CD4-positive, CD25-positive, alpha-beta regulatory T cell (primary cell): ENCODE results near the gene SDCCAG8. TPM values are rescaled to one million over a fixed set of nuclear protein-coding genes. Genes with fewer than 3 reads are reported as not detected.
A peak's percentile ranks its signal among the peaks of the same experiment; 100 is the strongest.

Experiments
- ATAC-seq, 2 donors: fragments of 150-1000 bp; cut with Tn5 transposase; one replicate each; pipeline ENCODE4 v1.10.0; 2021; ENCODE audit warnings: low read depth in 2 of 2, moderate number of reproducible peaks in 2 of 2, moderate library complexity in 1 of 2
- DNase-seq, 3 donors: peaks; one replicate each; pipeline versions ENCODE4 v3.0.0 to v3.0.0-alpha.2; 2012 to 2022; ENCODE audit warnings: mixed read lengths in 1 of 3
- H3K27ac ChIP-seq: one replicate; pipeline ENCODE4 v1.7.0; 2013; ENCODE audit warnings: mild to moderate bottlenecking, low read length; ENCODE audit not compliant: insufficient read depth, poor library complexity, severe bottlenecking
- H3K27me3 ChIP-seq: one replicate; pipeline ENCODE4 v1.7.0; 2013; ENCODE audit warnings: low read length; ENCODE audit not compliant: control insufficient read depth, insufficient read depth
- H3K36me3 ChIP-seq: one replicate; pipeline ENCODE4 v1.7.0; 2013; ENCODE audit warnings: mild to moderate bottlenecking, low read length, moderate library complexity; ENCODE audit not compliant: control insufficient read depth, insufficient read depth
- H3K4me1 ChIP-seq: 2 replicates; pipeline ENCODE4 v1.7.0; 2013; ENCODE audit warnings: mild to moderate bottlenecking, low read length; ENCODE audit not compliant: insufficient read depth, control insufficient read depth, poor library complexity, severe bottlenecking
- H3K4me3 ChIP-seq: one replicate; pipeline ENCODE4 v1.7.0; 2013; ENCODE audit warnings: low read depth, mild to moderate bottlenecking, low read length, moderate library complexity
- H3K9me3 ChIP-seq, 2 experiments: 1 replicate in 1 of 2; 2 replicates in 1 of 2; pipeline ENCODE4 v1.7.0; 2013; ENCODE audit warnings: low read length in 2 of 2, mild to moderate bottlenecking in 1 of 2, moderate library complexity in 1 of 2; ENCODE audit not compliant: control insufficient read depth in 2 of 2
- H3K27ac Mint-ChIP-seq, 3 donors: one replicate each; pipeline ENCODE4 v1.8.0; 2020 to 2022; ENCODE audit warnings: mild to moderate bottlenecking in 3 of 3, mixed read lengths in 3 of 3, moderate library complexity in 2 of 3
- H3K27me3 Mint-ChIP-seq: one replicate; pipeline ENCODE4 v1.8.0; 2022; ENCODE audit warnings: mild to moderate bottlenecking, mixed read lengths
- H3K36me3 Mint-ChIP-seq: one replicate; pipeline ENCODE4 v1.8.0; 2020; ENCODE audit warnings: mixed read lengths
- H3K4me1 Mint-ChIP-seq, 4 donors: one replicate each; pipeline ENCODE4 v1.8.0; 2020 to 2022; ENCODE audit warnings: mixed read lengths in 4 of 4, mild to moderate bottlenecking in 1 of 4
- H3K4me3 Mint-ChIP-seq, 4 donors: one replicate each; pipeline ENCODE4 v1.8.0; 2020 to 2022; ENCODE audit warnings: mild to moderate bottlenecking in 4 of 4, mixed read lengths in 4 of 4, moderate library complexity in 3 of 4
- H3K9me3 Mint-ChIP-seq, 7 donors: one replicate each; pipeline ENCODE4 v1.8.0; 2020 to 2022; ENCODE audit warnings: mixed read lengths in 7 of 7, mild to moderate bottlenecking in 3 of 7, moderate library complexity in 2 of 7
- polyA plus RNA-seq, 4 donors: library from polyadenylated mRNA; unstranded; fragments of 300-500 nt; fragmentation: Illumina TruSeq; gene quantifications; one replicate each; pipeline ENCODE4 v1.2.3, GENCODE V29; 2021
- total RNA-seq: library from RNA; stranded (reverse); gene quantifications from one replicate; pipeline ENCODE4 v1.2.3, GENCODE V29; 2022

The SDCCAG8 gene
- total and polyA plus RNA-seq, 5 donors from 2014 or later = 19.4 to 28.5 (median 22.7) TPM

DNA sequence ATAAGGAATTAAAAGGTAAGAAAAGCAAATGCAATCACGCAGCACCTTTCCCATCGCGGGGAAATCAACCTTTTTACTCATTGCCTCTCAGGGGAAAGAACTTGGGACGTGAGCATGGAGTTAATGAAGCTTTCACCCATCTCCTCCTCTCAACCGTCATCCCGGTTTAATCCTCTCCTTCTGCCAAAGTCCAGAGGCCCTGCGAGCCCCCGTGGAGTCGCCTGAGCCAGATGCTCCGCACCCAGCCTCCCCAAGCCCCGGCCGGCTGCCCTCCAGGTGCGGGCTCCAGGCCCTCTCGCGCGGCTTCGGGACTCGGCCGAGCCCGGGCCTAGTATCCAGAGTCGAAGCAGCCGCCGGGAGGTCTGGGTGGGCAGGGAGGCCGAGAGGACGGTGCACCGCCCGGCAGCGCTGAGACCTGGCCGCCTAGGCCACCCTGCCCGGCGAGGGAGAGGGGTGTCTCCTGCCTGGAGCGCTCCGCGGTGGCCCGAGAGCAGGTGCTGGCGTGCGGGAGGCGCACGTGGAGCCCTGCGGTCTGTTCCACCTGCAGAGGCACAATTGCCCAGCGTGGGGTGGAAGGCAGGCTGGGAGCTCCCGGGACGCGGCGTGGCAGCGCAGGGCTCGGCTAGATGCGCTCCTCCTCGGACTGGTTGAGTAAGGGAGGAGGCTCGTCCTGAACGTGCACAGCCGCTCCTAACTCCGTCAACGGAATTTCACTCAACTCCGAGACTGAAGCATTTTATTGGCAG, 218.5 kb downstream of the SDCCAG8 start:
- peaks cover 0 to 12% (median 5%) of the 10 kb centered on the region in 4 donors for H3K4me1 Mint-ChIP-seq
- no peaks in the 10 kb centered on the region for H3K27me3 Mint-ChIP-seq
- no peak overlapping the region for H3K27ac Mint-ChIP-seq
- peaks cover 0 to 2% (median 0%) of the 10 kb centered on the region in 7 donors for H3K9me3 Mint-ChIP-seq
- ATAC-seq (no peak), DNase-seq (no peak)
- H3K9me3 ChIP-seq = no peaks in the 10 kb centered on the region
- no peaks in the 10 kb centered on the region for H3K27me3 ChIP-seq
- no peak overlapping the region for H3K4me3 ChIP-seq
- H3K27ac ChIP-seq = no peak overlapping the region
- H3K4me1 ChIP-seq = no peaks in the 10 kb centered on the region
- no peak overlapping the region for H3K4me3 Mint-ChIP-seq
- peaks cover 38% of the 10 kb centered on the region for H3K36me3 Mint-ChIP-seq
- no peaks in the 10 kb centered on the region for H3K36me3 ChIP-seq

- ATAC-seq (no peak), DNase-seq (no peak)
- Histone ChIP-seq H3K27ac (no peak overlapping the region), H3K4me1 (no peaks in the 10 kb centered on the region), H3K4me3 (no peak overlapping the region), H3K9me3 (no peaks in the 10 kb centered on the region), H3K27me3 (no peaks in the 10 kb centered on the region), H3K36me3 (no peaks in the 10 kb centered on the region)
- peaks cover 0 to 2% (median 0%) of the 10 kb centered on the region in 7 donors for H3K9me3 Mint-ChIP-seq
- H3K4me1 Mint-ChIP-seq = peaks cover 0 to 15% (median 5%) of the 10 kb centered on the region in 4 donors
- peaks cover 38% of the 10 kb centered on the region for H3K36me3 Mint-ChIP-seq
- no peak overlapping the region for H3K4me3 Mint-ChIP-seq
- no peaks in the 10 kb centered on the region for H3K27me3 Mint-ChIP-seq
- H3K27ac Mint-ChIP-seq = no peak overlapping the region
Measured at GRCh38 chr1:243474906-243475305, 219.1 kb downstream of the SDCCAG8 start.

- no peak for DNase-seq
- Histone ChIP-seq H3K4me3 (no peak overlapping the region), H3K27me3 (no peaks in the 10 kb centered on the region), H3K4me1 (no peaks in the 10 kb centered on the region), H3K9me3 (no peaks in the 10 kb centered on the region), H3K27ac (no peak overlapping the region), H3K36me3 (no peaks in the 10 kb centered on the region)
- peaks cover 34% of the 10 kb centered on the region for H3K36me3 Mint-ChIP-seq
- H3K4me3 Mint-ChIP-seq = no peak overlapping the region
- no peak for ATAC-seq
- no peak overlapping the region for H3K27ac Mint-ChIP-seq
- peaks cover 0 to 20% (median 5%) of the 10 kb centered on the region in 4 donors for H3K4me1 Mint-ChIP-seq
- H3K9me3 Mint-ChIP-seq = peaks cover 0 to 3% (median 0%) of the 10 kb centered on the region in 7 donors
- H3K27me3 Mint-ChIP-seq = no peaks in the 10 kb centered on the region
Measured at GRCh38 chr1:243475966-243476365, 220.1 kb downstream of the SDCCAG8 start.

GRCh38 chr1:243477731-243478290, 222.0 kb downstream of the SDCCAG8 start:
- H3K36me3 Mint-ChIP-seq = peaks cover 29% of the 10 kb centered on the region
- no peak overlapping the region for H3K27ac ChIP-seq
- H3K9me3 ChIP-seq = no peaks in the 10 kb centered on the region
- H3K4me1 ChIP-seq = peaks cover 5% of the 10 kb centered on the region
- no peaks in the 10 kb centered on the region for H3K36me3 ChIP-seq
- H3K4me3 ChIP-seq = no peak overlapping the region
- DNase-seq (no peak), ATAC-seq (no peak)
- no peak overlapping the region for H3K27ac Mint-ChIP-seq
- H3K27me3 Mint-ChIP-seq = no peaks in the 10 kb centered on the region
- no peaks in the 10 kb centered on the region for H3K27me3 ChIP-seq
- H3K4me3 Mint-ChIP-seq = no peak overlapping the region
- peaks cover 2 to 30% (median 17%) of the 10 kb centered on the region in 4 donors for H3K4me1 Mint-ChIP-seq
- peaks cover 0 to 3% (median 0%) of the 10 kb centered on the region in 7 donors for H3K9me3 Mint-ChIP-seq

GRCh38 chr1:243481101-243481500, 225.3 kb downstream of the SDCCAG8 start:
- Mint-ChIP-seq H3K27ac (peak overlapping the region in 1 of 3 donors; percentile 7), H3K4me3 (peak overlapping the region in 2 of 4 donors; percentile 34 to 68)

DNA sequence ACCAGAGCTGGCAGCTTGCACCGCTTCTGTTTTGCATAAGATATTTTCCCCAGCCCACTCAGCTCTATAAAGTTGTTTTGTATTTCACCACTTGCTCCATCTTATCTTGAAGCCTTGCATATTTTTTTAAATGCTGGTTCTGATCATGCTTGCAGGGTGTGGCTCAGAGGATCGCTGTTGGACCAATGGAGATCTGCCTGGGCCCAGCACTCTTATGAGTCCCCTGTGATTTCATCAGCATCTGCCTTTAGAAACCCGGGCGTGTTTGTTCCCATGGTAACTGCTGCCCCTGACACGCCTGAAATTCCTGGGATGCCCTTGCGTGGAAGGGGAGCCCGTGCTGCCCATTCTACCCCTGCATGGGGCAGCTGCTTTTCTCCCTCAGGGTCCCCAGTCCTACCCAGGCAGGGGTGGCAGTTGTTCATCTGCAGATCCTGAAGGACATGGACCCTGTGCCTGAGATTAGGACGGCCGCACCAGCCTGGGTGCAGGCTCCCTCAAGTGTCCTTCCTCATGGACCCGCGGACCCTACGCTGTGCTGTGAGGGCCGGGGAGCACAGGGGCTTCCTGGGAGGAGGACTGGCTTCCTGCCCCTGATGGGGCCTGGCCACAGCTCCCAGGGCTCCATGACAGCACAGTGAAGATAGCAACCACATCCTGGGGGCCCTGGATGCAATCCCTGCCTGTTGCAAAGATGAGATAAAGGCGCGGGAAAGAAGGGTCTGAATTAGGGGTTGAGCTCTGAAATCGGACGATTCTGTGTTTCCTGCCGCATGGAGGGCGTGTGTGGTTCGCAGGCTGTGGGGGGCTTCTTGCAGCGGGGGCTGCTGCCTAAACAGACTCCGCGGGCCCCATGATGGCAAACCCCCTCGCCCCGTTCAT, 226.5 kb downstream of the SDCCAG8 start:
- H3K9me3 ChIP-seq = no peaks in the 10 kb centered on the region
- peaks cover 12% of the 10 kb centered on the region for H3K36me3 Mint-ChIP-seq
- peak overlapping the region in 1 of 3 donors; percentile 52 for H3K27ac Mint-ChIP-seq
- peak overlapping the region; percentile 27 to 77 (median 48) for H3K4me3 Mint-ChIP-seq
- H3K27ac ChIP-seq = no peak overlapping the region
- ATAC-seq = peak in 1 of 2 donors; percentile 39
- no peak for DNase-seq
- H3K36me3 ChIP-seq = no peaks in the 10 kb centered on the region
- H3K4me3 ChIP-seq = no peak overlapping the region
- no peaks in the 10 kb centered on the region for H3K27me3 ChIP-seq
- H3K27me3 Mint-ChIP-seq = peaks cover 4% of the 10 kb centered on the region
- peaks cover 0 to 3% (median 0%) of the 10 kb centered on the region in 7 donors for H3K9me3 Mint-ChIP-seq
- peaks cover 10% of the 10 kb centered on the region for H3K4me1 ChIP-seq
- peaks cover 4 to 26% (median 15%) of the 10 kb centered on the region in 4 donors for H3K4me1 Mint-ChIP-seq

More at GRCh38 chr1:243481101-243481500, 225.3 kb downstream of the SDCCAG8 start:
- Histone ChIP-seq H3K4me1 (peaks cover 10% of the 10 kb centered on the region), H3K36me3 (no peaks in the 10 kb centered on the region), H3K27ac (no peak overlapping the region), H3K4me3 (no peak overlapping the region), H3K9me3 (no peaks in the 10 kb centered on the region), H3K27me3 (no peaks in the 10 kb centered on the region)
- Mint-ChIP-seq H3K36me3 (peaks cover 16% of the 10 kb centered on the region), H3K27me3 (peaks cover 4% of the 10 kb centered on the region), H3K4me1 (peaks cover 4 to 26% (median 15%) of the 10 kb centered on the region in 4 donors), H3K9me3 (peaks cover 0 to 3% (median 0%) of the 10 kb centered on the region in 7 donors)
- ATAC-seq (no peak), DNase-seq (no peak)

- Histone ChIP-seq H3K9me3 (no peaks in the 10 kb centered on the region), H3K4me1 (peaks cover 10% of the 10 kb centered on the region), H3K27ac (no peak overlapping the region), H3K36me3 (no peaks in the 10 kb centered on the region), H3K4me3 (no peak overlapping the region), H3K27me3 (no peaks in the 10 kb centered on the region)
- DNase-seq (no peak), ATAC-seq (peak in 1 of 2 donors; percentile 22)
- Mint-ChIP-seq H3K9me3 (peaks cover 0 to 3% (median 0%) of the 10 kb centered on the region in 7 donors), H3K4me3 (peak overlapping the region in 3 of 4 donors; percentile 63 to 81 (median 77)), H3K27me3 (peaks cover 4% of the 10 kb centered on the region), H3K27ac (peak overlapping the region in 2 of 3 donors; percentile 57 to 75), H3K36me3 (peaks cover 9% of the 10 kb centered on the region), H3K4me1 (peaks cover 4 to 26% (median 15%) of the 10 kb centered on the region in 4 donors)
Measured at GRCh38 chr1:243483071-243483771, 227.4 kb downstream of the SDCCAG8 start.
